Ascending aorta (tissue), 2 donors: ENCODE data around the gene BMP2K. TPM values are rescaled to one million over a fixed set of nuclear protein-coding genes. Genes with fewer than 3 reads are reported as not detected.
"Not testable (repeated sequence)": the region's sequence is repeated elsewhere in the genome, so short reads cannot be mapped to it uniquely, and the experiment has no call there.

Source experiments
- DNase-seq, 2 donors: peaks; one replicate each; pipeline ENCODE4 v3.0.0-alpha.2; 2019; ENCODE audit warnings: low spot score in 2 of 2
- H3K27ac ChIP-seq, 2 donors: fragments of 200-600 bp; sonication (generic); one replicate each; pipeline ENCODE4 v1.5.1; 2016 to 2017; ENCODE audit warnings: mild to moderate bottlenecking in 1 of 2
- H3K27me3 ChIP-seq: fragments of 200-600 bp; sonication (generic); one replicate; pipeline ENCODE4 v1.5.1; 2017
- H3K36me3 ChIP-seq, 2 donors: fragments of 200-600 bp; sonication (generic); one replicate each; pipeline ENCODE4 v1.5.1; 2016
- H3K4me1 ChIP-seq, 2 donors: fragments of 200-600 bp; sonication (generic); one replicate each; pipeline ENCODE4 v1.5.1; 2016 to 2017; ENCODE audit warnings: mild to moderate bottlenecking in 1 of 2
- H3K4me3 ChIP-seq, 2 donors: fragments of 200-600 bp; sonication (generic); one replicate each; pipeline ENCODE4 v1.5.1; 2016 to 2017; ENCODE audit warnings: mild to moderate bottlenecking in 1 of 2
- H3K9me3 ChIP-seq, 2 donors: fragments of 200-600 bp; sonication (generic); one replicate each; pipeline ENCODE4 v1.5.1; 2016
- CTCF ChIP-seq, 3 experiments: fragments of 200-600 bp in 2 of 3; fragments of 450-650 bp in 1 of 3; sonication (generic) in 2 of 3; IDR thresholded peaks; one replicate each; pipeline ENCODE4 v1.5.1; 2016 to 2019; ENCODE audit warnings: antibody characterized with exemption in 3 of 3, mild to moderate bottlenecking in 1 of 3, moderate library complexity in 1 of 3
- intact Hi-C: fragments of 100-400 bp; cut with DNase I; formaldehyde crosslinking; loops from one replicate; pipeline ENCODE4 v1.15.1; 2023
- total RNA-seq: library from RNA; depleted of rRNA; stranded (reverse); fragments of >200 nt; gene quantifications from one replicate; pipeline ENCODE4 v1.1.0, GENCODE V29; 2016

Gene BMP2K
- total RNA-seq, 1 donor from 2014 or later: 16.6 TPM

GRCh38 chr4:78824001-78824400 lies 47.9 kb downstream of the BMP2K start:
- intact Hi-C loops: no loop called here

GRCh38 chr4:78827191-78827590 lies 51.0 kb downstream of the BMP2K start:
- Histone ChIP-seq H3K36me3 (peaks cover 8 to 20% of the 10 kb centered on the region in 2 donors), H3K27ac (no peak overlapping the region), H3K9me3 (no peaks in the 10 kb centered on the region), H3K4me1 (no peaks in the 10 kb centered on the region), H3K4me3 (no peak overlapping the region), H3K27me3 (no peaks in the 10 kb centered on the region)
- DNase-seq: no peak
- intact Hi-C loops: no loop called here
- no peak for TF ChIP-seq CTCF (IDR thresholded peaks at IDR 0.05)

More at GRCh38 chr4:78824001-78824400, 47.9 kb downstream of the BMP2K start:
- H3K4me1 ChIP-seq: no peaks in the 10 kb centered on the region
- TF ChIP-seq CTCF (IDR thresholded peaks at IDR 0.05): no peak
- no peak overlapping the region for H3K4me3 ChIP-seq
- H3K36me3 ChIP-seq: peaks cover 8 to 20% of the 10 kb centered on the region in 2 donors
- no peaks in the 10 kb centered on the region for H3K27me3 ChIP-seq
- no peak overlapping the region for H3K27ac ChIP-seq
- DNase-seq: no peak
- H3K9me3 ChIP-seq: no peaks in the 10 kb centered on the region

GRCh38 chr4:78829296-78829695 lies 53.1 kb downstream of the BMP2K start:
- no peak for TF ChIP-seq CTCF (IDR thresholded peaks at IDR 0.05)
- Histone ChIP-seq H3K36me3 (peaks cover 8 to 20% of the 10 kb centered on the region in 2 donors), H3K27me3 (no peaks in the 10 kb centered on the region), H3K9me3 (no peaks in the 10 kb centered on the region), H3K27ac (no peak overlapping the region), H3K4me1 (no peaks in the 10 kb centered on the region), H3K4me3 (no peak overlapping the region)
- DNase-seq: no peak
- intact Hi-C loops: no loop called here

GRCh38 chr4:78839676-78840075 lies 63.5 kb downstream of the BMP2K start:
- intact Hi-C loops, H3K36me3 ChIP-seq, H3K9me3 ChIP-seq, H3K27ac ChIP-seq, H3K4me3 ChIP-seq, H3K27me3 ChIP-seq, H3K4me1 ChIP-seq, DNase-seq: not testable (repeated sequence)

- DNase-seq, H3K4me1 ChIP-seq, intact Hi-C loops, H3K4me3 ChIP-seq, H3K27me3 ChIP-seq, H3K27ac ChIP-seq, H3K36me3 ChIP-seq, H3K9me3 ChIP-seq: not testable (repeated sequence)
These were observed 64.1 kb downstream of the BMP2K start for GRCh38 chr4:78840286-78840685.

- Histone ChIP-seq H3K27me3 (no peaks in the 10 kb centered on the region), H3K9me3 (no peaks in the 10 kb centered on the region)
- intact Hi-C loops: no loop called here
These were observed 69.3 kb downstream of the BMP2K start for GRCh38 chr4:78845472-78845871.

More at GRCh38 chr4:78845472-78845871, 69.3 kb downstream of the BMP2K start:
- no peak for TF ChIP-seq CTCF (IDR thresholded peaks at IDR 0.05)
- Histone ChIP-seq H3K27ac (no peak overlapping the region), H3K4me3 (no peak overlapping the region), H3K36me3 (no peaks in the 10 kb centered on the region), H3K4me1 (no peaks in the 10 kb centered on the region)
- no peak for DNase-seq
